ENCODE measurements around the gene UVRAG.

- no peak for TF ChIP-seq CTCF (IDR thresholded peaks at IDR 0.05; ENCODE audit: low read length)
- TF ChIP-seq EZH2 (IDR thresholded peaks at IDR 0.05; ENCODE audit: borderline replicate concordance, low read length), result no peak
Measured at GRCh38 chr11:76105637-76106036, 290.6 kb downstream of the UVRAG start.

Measured in OCI-LY1 (cell line).